ELR (cell line): ENCODE data around the gene ACTMAP.
A peak's percentile ranks its signal among the peaks of the same experiment; 100 is the strongest.
"Not testable (repeated sequence)": the region's sequence is repeated elsewhere in the genome, so short reads cannot be mapped to it uniquely, and the experiment has no call there.

Source experiments
- DNase-seq: peaks from one replicate; pipeline ENCODE4 v3.0.0-alpha.2; 2015; ENCODE audit warnings: low read depth

The ACTMAP gene

DNA sequence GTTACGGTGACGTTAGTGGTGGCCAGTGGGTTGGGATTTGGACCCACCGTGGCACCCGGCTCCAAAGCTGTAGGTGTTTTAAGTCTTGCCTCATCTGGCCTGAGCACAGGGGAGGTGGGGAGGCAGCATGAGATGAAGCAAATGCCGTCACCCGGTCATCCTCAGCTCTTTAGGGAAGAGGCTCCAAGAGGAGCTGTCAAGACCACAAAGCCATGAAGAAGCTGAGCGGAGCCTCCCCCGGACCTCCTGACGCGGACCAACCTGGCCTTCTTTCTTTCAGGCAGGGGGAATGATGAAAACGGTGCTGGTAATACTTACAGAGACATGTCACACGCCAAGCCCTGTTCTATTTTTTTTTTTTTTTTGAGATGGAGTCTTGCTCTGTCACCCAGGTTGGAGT lies 7.4 kb downstream of the ACTMAP start:
- no peak for DNase-seq

DNA sequence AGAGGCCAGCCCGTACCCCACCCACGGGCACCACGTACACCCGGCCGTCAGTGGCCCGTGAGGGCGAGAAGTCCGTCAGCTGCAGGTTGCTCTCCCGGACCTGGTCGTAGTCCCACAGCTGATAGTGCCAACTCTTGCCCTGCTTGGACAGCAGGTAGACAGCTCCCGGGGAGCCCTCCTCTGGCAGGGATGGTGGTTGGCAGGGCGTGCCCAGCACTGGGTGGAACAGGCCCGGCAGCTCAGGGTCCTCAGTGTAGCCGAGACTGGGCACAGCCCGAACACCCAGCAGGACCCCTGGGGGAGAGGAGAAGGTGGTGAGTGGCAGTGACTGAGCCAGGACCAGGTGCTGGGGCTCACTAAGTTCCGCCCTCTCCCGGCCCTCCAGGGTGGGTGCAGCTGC lies 7.8 kb downstream of the ACTMAP start:
- DNase-seq = no peak

DNA sequence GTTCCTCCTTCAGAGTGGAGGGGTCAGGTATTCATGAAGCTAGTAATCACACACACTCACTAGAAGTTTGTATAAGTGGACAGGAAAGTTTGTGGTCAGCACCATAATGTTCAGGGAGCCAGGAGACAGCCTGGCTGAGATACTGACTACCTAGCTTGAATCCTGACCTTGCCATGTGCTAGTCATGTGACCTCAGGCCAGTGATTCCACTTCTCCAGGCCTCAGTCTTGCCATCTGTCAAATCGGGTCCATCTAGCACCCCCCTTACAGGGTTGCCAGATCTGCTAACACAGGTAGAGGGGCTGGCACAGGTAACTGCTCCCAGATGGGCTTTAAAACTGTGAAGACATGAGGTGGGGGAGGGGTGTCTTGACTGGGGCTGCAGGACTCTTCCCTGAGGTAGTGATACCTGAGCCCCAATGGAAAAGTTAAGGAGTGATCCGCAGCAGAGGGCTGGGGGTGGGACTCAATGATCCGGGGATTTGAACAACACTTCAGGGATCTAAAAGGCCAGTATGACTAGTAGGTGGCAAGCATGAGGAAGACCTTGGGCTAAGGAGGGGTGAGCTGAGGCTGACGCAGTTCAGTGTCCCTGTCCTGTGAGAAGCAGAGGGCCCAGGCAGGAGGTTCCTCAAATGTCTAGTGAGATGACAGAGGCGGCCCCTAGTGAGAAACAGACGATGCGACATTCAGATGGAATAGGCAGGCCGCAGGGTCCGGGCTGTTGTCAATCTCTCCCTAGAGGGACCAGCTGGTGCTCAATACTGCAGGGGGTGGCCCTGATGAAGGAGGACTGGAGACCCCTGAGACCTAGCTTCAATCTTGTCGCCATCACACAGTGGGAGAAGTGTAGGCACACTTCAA lies 8.5 kb downstream of the ACTMAP start:
- no peak for DNase-seq

DNA sequence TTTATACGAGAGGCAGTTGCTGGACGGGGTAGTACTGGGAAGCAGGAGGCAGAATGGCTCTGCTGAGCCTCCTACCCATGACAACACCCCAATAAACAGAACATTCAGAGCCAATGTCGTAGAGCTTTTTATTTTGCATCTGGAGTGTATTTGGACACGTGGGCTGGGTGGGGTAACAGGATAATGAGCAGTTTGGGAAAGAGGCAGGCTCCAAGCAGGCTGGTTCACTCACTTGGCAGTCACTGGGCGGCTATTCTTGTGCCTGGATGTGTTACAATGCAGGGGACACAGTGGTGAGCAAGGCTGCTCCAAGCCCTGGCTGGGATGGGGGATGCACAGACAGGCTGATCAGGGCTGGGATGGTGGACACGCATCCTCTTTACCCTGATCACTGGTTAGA lies 9.5 kb downstream of the ACTMAP start:
- no peak for DNase-seq

DNA sequence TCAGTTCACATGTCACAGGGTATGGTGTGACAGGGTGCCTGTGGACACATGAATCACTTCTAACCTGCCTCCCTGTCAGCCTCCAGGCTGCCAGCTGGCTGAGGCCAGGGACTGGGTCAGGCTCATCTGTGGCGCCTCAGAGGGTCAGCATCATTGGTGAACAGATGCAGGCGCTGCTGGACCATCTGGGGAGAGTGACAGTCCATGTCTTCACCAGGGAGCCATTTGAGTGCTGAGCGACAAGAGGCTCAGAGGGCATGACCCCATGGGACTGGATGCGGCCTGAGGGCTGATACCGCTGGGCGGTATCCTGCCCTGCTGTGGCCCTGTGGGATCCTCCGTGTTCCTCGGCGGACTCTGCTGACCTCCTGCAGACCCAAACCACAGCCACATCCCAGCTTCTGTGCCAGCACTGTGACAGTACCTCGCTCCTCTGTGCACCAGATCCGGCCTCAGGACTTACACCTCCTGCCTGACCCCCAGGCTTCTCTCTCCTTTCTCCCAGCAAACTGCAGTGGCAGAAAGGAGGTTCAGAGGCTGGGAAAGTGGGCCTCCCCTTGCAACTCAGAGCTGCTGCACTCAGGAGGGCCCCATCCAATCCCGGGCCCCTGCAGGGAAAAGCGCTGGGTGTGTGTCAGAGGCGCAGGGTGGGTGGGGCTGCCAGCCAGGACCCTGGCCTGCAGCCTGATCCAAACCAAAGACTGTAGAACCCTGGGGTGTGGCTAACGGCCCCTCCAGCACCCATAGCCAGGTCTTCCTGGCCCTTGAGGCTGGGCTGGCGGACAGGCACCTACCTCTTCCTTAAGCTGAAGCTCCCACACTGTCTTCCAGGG lies 10.2 kb downstream of the ACTMAP start:
- DNase-seq = no peak

DNA sequence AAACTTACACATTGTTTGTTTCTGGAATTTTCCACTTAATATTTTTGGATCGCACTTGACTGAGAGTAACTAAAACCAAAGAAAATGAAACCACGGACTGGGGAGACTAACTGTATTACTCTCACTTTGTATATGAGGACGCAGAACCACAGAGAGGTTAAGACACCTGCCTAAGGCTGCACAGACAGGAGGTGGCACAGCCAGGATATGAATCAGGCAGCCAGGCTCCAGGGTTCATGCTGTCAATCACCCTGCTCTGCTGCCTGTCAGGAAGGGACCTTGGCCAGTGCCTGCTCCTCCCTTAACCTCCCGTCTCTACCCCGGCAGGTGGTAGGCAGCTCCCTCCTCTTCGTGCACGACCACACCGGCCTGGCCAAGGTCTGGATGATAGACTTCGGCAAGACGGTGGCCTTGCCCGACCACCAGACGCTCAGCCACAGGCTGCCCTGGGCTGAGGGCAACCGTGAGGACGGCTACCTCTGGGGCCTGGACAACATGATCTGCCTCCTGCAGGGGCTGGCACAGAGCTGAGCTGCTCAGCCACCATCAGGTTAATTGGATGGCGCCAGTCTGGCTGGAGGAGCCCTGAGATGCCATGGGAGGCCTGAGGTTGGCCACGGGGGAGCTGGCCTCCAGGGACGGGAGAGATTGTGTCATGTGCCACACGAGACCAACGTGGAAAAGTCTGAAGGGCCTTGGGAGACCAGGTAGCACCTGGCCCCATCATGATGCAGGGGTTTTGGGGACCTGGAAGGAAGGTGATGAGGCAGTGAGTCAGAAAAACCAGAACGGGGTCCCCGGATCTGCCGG lies 11.0 kb downstream of the ACTMAP start:
- DNase-seq = no peak

DNA sequence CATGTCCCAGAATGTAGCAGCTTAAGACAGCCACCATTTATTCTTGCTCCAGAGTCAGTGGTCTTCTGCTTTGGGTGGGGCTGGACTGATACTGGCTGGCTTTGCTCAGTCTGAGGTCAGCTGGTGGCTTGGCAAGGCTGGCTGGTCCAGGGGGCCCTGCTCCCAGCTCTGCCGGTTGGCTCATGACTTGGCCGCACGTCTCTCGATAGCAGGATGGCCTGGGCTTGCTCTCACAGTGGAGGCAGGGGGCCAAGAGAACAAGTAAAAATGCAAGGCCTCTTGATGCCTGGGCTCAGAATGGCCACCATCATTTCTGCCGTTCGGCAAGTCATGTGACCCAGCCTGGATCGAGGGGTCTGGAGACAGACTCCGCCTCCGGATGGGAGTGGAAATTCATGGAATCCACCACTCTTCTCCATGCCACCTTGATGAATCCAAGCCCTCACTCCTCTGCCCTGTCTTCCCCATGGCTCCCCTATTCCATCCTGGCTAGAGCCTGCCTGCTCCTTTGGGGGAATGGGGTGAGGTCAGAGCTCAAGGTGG lies 13.1 kb downstream of the ACTMAP start:
- DNase-seq = no peak

DNA sequence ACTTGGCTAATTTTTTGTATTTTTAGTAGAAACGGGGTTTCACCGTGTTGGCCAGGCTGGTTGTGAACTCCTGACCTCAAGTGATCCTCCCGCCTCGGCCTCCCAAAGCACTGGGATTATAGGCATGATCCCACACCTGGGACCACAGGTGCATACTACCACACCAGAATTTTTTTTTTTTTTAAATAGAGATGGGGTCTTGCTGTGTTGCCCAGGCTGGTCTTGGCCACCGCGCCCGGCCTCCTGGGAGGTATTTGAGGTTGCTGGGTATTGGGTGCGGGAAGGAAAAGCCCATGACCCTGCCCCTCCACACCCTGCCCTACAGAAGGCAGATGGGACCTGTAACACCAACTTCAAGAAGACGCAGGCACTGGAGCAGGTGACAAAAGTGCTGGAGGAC lies 13.6 kb downstream of the ACTMAP start:
- no peak for DNase-seq

DNA sequence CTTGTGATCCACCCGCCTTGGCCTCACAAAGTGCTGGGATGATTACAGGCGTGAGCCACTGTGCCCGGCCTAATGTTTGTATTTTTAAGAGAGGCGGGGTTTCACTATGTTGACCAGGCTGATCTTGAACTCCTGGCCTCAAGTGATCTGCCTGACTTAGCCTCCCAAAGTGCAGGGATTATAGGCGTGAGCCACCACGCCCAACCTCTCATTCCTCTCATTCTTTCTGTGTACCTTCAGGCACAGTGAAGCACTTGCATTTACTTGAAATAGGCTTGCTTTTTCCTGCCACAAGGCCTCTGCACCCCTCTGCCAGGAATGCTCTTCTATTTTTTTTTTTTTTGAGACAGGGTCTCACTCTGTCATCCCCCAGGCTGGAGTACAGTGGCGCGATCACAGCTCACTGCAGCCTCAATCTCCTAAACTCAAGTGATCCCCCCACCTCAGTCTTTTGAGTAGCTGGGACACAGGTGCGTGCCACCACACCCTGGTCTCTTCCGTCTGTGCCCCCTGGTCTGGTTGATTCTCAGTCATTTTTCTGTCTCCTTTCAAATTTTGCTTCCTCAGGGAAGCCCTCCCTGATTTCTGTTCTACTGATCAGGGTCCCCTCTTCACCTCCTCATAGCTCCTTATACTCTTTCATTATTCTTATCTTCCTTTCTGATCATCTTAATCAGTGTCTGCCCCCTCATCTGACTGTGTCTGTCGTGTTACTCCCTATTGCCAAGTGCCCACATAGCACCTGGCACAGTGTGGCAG lies 15.1 kb downstream of the ACTMAP start:
- DNase-seq = no peak

DNA sequence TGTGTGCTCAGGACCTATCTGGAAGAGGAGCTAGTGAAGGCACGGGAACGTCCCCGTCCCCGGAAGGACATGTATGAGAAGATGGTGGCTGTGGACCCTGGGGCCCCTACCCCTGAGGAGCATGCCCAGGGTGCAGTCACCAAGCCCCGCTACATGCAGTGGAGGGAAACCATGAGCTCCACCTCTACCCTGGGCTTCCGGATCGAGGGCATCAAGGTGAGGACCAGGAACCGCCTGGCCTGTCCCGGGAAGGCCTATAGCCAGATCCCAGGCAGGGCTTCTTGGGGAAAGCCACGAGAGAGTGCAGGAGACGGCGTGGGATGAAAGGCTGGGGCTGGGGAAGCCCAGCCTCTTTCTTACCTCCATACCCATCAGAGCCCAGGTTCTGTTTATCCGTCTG lies 17.1 kb downstream of the ACTMAP start:
- no peak for DNase-seq

DNA sequence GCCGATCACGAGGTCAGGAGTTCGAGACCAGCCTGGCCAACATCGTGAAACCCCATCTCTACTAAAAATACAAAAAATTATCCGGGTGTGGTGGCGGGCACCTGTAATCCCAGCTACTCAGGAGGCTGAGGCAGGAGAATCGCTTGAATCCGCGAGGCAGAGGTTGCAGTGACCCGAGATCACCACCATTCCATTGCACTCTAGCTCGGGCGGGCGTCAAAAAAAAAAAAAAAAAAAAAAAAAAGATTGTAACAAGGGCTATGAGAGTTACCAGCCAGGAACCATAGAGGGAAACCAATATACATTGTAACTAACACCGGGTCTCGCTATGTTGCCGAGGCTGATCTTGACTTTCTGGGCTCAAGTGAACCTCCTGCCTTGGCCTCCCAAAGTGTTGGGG lies 18.0 kb downstream of the ACTMAP start:
- DNase-seq = not testable (repeated sequence)

DNA sequence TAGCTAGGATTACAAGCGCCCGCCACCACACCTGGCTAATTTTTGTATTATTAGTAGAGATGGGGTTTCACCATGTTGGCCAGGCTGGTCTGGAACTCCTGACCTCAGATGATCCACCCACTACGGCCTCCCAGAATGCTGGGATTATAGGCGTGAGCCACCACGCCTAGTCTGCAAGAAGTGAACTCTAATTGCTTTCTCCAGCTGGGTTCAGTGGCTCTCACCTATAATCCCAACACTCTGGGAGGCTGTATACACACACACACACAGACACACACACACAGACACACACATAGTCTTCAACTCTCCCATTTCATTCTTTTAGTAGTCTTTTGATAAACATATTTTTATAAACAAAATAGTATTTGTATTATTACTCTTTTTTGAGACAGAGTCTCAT lies 20.2 kb downstream of the ACTMAP start:
- DNase-seq = not testable (repeated sequence)

DNA sequence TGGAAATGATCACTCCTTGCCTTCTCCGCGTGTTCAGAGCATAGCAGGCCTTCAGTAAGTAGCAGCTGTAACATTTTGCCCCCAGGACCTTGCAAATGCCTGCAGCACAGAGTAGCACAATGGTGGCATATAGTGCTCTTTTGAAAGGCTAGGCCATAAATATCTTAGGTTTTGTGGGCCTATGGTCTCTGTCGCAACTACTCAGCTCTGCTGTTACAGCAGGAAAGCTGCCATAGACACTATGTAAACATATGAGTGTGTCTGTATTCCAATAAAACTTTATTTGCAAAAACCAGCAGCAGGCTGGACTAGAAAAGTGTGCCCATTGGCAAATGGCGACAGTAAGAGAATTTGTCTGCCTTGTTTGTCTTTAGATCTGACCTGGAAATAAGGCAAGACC lies 24.0 kb downstream of the ACTMAP start:
- DNase-seq = no peak

DNA sequence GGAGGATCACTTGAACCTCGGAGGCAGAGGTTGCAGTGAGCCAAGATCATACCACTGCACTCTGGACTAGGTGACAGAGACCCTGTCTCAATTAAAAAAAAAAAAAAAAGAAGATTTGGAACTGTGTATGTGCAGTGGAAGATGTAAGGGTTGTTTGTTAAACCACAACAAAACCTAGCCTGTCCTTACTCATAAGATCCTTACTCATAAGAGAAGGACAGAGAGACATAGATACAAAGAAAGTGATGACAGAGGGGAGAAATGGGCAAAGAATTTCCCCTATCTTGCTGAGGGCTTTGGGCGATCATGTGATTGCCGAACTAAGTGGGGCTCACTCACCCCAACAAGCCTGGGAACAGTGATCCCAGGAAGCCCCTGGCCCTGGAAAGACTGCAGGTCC lies 25.4 kb downstream of the ACTMAP start:
- no peak for DNase-seq

DNA sequence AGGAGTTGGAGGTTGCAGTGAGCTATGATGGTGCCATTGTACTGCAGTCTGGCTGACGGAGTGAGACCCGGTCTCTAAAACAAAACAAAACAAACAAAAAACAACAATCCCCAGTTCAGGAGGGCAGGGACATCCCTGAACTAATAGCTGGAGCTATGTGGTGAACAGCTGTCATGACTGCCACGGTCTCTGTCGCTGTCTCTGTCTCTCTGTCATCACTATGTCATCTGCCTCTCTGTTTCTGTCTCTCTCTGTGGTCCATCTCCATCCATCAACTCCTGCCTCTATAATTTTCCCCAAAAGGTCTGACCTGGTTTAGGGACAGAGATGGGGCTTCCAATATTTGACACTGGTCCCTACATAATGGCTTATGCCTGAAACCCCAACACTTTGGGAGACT lies 26.0 kb downstream of the ACTMAP start:
- no peak for DNase-seq

DNA sequence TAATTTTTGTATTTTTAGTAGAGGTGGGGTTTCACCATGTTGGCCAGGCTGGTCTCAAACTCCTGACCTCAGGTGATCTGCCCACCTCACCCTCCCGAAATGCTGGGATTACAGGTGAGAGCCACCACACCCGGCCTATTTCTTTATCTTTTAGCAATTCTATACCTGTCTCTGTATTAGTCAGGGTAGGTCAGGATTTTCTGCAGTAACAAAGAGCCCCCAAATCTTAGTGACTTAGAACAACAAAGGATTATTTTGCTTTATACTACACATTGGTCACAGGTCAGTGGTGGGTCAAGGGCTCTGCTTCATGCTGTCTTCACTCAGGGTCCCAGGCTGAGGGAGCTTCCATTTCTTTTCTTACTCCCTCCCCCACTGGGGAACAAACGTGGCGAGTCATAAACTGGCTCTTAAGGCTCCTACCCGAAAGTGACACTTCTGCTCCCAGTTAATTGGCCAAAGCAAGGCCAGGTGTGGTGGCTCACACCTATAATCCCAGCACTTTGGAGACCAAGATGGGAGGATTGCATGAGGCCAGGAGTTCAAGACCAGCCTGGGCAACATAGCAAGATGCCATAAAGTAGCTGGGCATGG lies 26.5 kb downstream of the ACTMAP start:
- no peak for DNase-seq

DNA sequence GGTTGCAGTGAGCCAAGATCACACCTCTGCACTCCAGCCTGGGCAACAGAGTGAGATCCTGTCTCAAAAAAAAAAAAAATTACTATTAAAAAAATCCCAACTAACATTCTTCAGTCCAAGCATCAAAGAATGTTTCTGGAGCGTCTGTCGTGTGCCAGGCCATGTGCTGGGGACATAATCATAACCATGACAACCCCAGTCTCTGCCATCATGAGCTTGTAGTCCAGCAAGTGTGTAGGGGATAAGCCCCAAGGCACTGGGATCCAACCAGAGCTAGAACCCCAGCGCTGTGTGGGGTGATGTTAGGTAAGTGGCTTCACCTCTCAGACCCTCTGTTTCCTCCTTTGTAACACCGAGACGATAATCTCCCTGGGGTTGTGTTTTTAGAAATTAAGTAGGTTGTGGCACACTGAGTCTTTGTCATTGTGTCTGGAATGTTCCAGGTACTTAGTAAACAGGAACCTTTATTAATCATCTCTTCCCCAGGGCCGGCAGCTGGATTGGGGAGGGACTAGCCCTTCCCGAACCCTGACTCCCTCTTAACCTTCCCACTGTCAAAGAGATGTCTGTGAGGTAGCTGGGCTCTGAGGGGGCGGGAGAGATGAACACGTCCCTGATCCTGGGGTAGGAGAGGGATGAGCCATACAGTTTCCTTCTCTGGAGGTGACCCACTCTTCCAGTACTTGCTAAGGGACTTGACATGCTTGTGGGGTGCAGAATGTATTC lies 28.2 kb downstream of the ACTMAP start:
- DNase-seq = peak; percentile 53

DNA sequence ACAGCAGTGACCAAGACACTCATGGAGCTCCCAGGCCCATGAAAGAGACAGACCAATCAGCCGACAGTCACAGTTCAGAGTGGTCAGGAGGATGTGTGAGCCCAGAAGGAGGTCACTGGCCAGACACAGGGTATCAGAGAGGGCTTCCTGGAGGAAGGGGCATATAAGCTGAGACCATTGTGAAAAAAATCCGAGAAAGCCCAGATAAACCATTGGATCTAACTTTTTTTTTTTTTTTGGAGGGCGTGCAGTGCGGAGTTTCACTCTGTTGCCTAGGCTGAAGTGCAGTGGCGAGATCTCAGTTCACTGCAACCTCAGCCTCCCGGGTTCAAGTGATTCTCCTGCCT lies 29.2 kb downstream of the ACTMAP start:
- no peak for DNase-seq

DNA sequence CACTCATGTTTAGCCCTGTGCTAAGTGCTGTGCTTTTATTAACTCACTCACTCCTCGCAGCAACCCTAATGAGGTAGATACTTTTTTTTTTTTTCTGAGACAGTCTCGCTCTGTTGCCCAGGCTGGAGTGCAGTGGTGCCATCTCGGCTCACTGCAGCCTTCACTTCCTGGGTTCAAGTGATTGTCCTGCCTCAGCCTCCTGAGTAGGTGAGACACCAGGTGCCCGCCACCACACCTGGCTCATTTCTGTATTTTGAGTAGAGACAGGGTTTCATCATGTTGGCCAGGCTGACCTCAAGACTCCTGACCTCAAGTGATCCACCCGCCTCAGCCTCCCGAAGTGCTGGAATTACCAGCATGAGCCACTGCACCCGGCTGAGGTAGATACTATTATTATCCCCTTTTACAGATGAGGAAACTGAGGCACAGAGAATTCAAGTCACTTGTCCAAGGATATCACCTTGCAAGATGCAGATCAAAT lies 30.8 kb downstream of the ACTMAP start:
- DNase-seq = no peak

DNA sequence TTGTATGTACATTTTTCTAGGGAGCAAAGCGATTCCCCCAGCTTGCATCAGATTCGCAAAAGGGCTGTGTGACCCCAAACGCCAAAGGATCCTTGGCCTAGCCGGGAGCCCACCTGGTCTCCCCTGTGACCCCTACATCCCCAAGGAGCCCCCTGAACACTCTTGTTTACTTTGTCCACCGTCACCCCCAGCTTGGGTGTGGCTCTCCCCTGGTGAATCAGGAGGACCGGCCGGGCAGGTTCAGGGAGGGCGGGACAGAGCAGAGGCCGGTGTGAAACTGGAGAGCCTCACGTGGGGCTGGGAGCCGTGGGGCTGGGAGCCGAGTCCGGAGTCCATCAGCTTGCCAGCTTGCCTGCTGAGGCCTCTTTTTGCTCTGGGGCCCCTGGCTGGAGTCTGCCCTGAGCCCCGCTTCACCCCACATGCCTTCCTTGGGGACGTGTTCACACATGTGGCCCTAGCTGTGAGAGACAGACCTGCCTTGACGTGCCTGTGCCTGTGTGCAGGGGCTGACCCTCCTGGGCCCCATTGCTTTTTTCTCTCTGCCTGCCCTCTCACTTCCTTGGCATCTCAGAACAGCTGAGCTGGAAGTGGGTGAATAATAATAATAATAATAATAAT lies 31.4 kb downstream of the ACTMAP start:
- peak; percentile 66 for DNase-seq
